ENCODE results near the gene RERE. TPM values are rescaled to one million over a fixed set of nuclear protein-coding genes. Genes with fewer than 3 reads are reported as not detected.

RERE gene
- total and polyA plus RNA-seq, 2 experiments from 2014 or later, result 148 to 170 TPM

DNA sequence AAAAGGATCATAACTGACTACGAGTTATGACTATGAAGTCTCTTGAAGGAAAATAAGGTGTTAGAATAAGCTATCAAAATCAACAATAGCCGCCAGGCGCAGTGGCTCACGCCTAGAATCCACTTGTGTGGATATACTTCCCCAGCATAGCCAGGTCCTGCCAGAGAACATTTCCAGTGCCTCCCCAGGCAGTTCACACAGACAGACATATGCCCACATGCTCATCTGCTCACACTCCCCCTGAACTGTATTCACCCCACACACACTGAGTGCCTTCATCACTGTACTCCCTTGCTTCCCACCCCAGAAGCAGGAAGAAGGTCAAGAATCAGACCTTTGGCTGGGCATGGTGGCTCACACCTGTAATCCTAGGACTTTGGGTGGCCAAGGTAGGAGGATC is 6.5 kb downstream of the RERE start (continued):
- TF ChIP-seq REST (IDR thresholded peaks at IDR 0.05; ENCODE audit: unreplicated experiment), result no peak
- no peak for TF ChIP-seq EZH2phosphoT487 (IDR thresholded peaks at IDR 0.05; ENCODE audit: unreplicated experiment)
- TF ChIP-seq JUNB (IDR thresholded peaks at IDR 0.05; ENCODE audit: unreplicated experiment), result no peak
- TF ChIP-seq, protein P1, sequence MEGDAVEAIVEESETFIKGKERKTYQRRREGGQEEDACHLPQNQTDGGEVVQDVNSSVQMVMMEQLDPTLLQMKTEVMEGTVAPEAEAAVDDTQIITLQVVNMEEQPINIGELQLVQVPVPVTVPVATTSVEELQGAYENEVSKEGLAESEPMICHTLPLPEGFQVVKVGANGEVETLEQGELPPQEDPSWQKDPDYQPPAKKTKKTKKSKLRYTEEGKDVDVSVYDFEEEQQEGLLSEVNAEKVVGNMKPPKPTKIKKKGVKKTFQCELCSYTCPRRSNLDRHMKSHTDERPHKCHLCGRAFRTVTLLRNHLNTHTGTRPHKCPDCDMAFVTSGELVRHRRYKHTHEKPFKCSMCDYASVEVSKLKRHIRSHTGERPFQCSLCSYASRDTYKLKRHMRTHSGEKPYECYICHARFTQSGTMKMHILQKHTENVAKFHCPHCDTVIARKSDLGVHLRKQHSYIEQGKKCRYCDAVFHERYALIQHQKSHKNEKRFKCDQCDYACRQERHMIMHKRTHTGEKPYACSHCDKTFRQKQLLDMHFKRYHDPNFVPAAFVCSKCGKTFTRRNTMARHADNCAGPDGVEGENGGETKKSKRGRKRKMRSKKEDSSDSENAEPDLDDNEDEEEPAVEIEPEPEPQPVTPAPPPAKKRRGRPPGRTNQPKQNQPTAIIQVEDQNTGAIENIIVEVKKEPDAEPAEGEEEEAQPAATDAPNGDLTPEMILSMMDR (conservative IDR thresholded peaks at IDR 0.05; ENCODE audit: low read depth in 2 of 2), result no peak
- no peak for TF ChIP-seq EZH2 (IDR thresholded peaks at IDR 0.05; ENCODE audit: low read depth, unreplicated experiment)
- no peak for TF ChIP-seq ETS1 (IDR thresholded peaks at IDR 0.05)

- H3K27me3 Mint-ChIP-seq (ENCODE audit: insufficient read depth, low read depth, poor library complexity), result peaks cover 5% of the 10 kb centered on the region
- H3K27ac Mint-ChIP-seq, result no peak overlapping the region
- peaks cover 6% of the 10 kb centered on the region for H3K4me1 ChIP-seq (ENCODE audit: insufficient read depth)
- no peaks in the 10 kb centered on the region for H3K27me3 ChIP-seq (ENCODE audit: insufficient read depth)
- peaks cover 100% of the 10 kb centered on the region for H3K79me2 ChIP-seq (replicated peaks; ENCODE audit: insufficient read depth)
- no peak overlapping the region for H3K4me3 Mint-ChIP-seq
- no peaks in the 10 kb centered on the region for H3K36me3 ChIP-seq (ENCODE audit: insufficient read depth)
- no peak overlapping the region for H3K27ac ChIP-seq (ENCODE audit: low read depth)
- ATAC-seq (no peak), DNase-seq (ENCODE audit: low spot score) (no peak)
- no peaks in the 10 kb centered on the region for H3K36me3 Mint-ChIP-seq (ENCODE audit: low read depth)
- no peak overlapping the region for H2AFZ ChIP-seq
- peaks cover 19% of the 10 kb centered on the region for H4K20me1 ChIP-seq (replicated peaks; ENCODE audit: insufficient read depth)
- H3K9me3 Mint-ChIP-seq, result no peaks in the 10 kb centered on the region
- H3K4me3 ChIP-seq, result no peak overlapping the region
- no peak overlapping the region for H3K4me2 ChIP-seq
- H3K4me1 Mint-ChIP-seq, result peaks cover 21% of the 10 kb centered on the region
- no peaks in the 10 kb centered on the region for H3F3A ChIP-seq (replicated peaks; ENCODE audit: low read depth)
- no peaks in the 10 kb centered on the region for H3K9me2 ChIP-seq (ENCODE audit: insufficient read depth)
- no peak for TF ChIP-seq EZH2 (IDR thresholded peaks at IDR 0.05; ENCODE audit: low read depth, unreplicated experiment)
- no peak for TF ChIP-seq POLR2AphosphoS5 (IDR thresholded peaks at IDR 0.05; ENCODE audit: low read depth)
- no peak for TF ChIP-seq JUNB (IDR thresholded peaks at IDR 0.05; ENCODE audit: unreplicated experiment)
- TF ChIP-seq STAT1 (IDR thresholded peaks at IDR 0.05; ENCODE audit: unreplicated experiment), result no peak
Measured at GRCh38 chr1:8809342-8809736, 8.1 kb downstream of the RERE start.
